Measurements from ENCODE around the gene MARCHF9. TPM values are rescaled to one million over a fixed set of nuclear protein-coding genes. Genes with fewer than 3 reads are reported as not detected.

Gene MARCHF9
- total RNA-seq, 1 experiment from 2014 or later, result 21.8 TPM

GRCh38 chr12:57717131-57717530 is 37.8 kb upstream of the MARCHF9 start (continued):
- TF ChIP-seq ZBTB33 (IDR thresholded peaks at IDR 0.05; ENCODE audit: extremely low read depth, insufficient replicate concordance, low read length), result no peak
- TF ChIP-seq SIN3A (IDR thresholded peaks at IDR 0.05; ENCODE audit: low read depth), result no peak
- no peak for TF ChIP-seq JUND (IDR thresholded peaks at IDR 0.05)

- CTCF ChIA-PET, result no interaction called here
- no peaks in the 10 kb centered on the region for H3K79me2 ChIP-seq (ENCODE audit: insufficient read depth, low read length)
- intact Hi-C loops (cut with micrococcal nuclease), result no loop called here
- H2AFZ ChIP-seq (ENCODE audit: low read depth, low read length, poor library complexity, severe bottlenecking), result no peak overlapping the region
- H3K27me3 ChIP-seq (ENCODE audit: insufficient read depth, low read length), result no peaks in the 10 kb centered on the region
- POLR2A ChIA-PET, result no interaction called here
- RAD21 ChIA-PET (ENCODE audit: low non-redundant PET in 1 of 2, low total read pairs in 2 of 2, uncharacterized antibody in 2 of 2, unreplicated experiment in 2 of 2), result no interaction called here
- H3K4me3 ChIP-seq (replicated peaks in 1 of 2; ENCODE audit: low read depth in 1 of 2, low read length in 2 of 2), result no peak overlapping the region
- H3K9me3 ChIP-seq (ENCODE audit: control insufficient read depth in 1 of 2, insufficient read depth in 1 of 2, low read depth in 1 of 2, low read length in 2 of 2), result no peaks in the 10 kb centered on the region
- no peaks in the 10 kb centered on the region for H4K20me1 ChIP-seq (ENCODE audit: insufficient read depth)
- DNase-seq (ENCODE audit: low read depth, low spot score), result no peak
- H3K4me1 ChIP-seq (ENCODE audit: control insufficient read depth in 1 of 2, insufficient read depth in 2 of 2, low read length in 2 of 2), result no peaks in the 10 kb centered on the region
- no peak overlapping the region for H3K27ac ChIP-seq (ENCODE audit: low read depth, low read length)
- no peaks in the 10 kb centered on the region for H3K9me2 ChIP-seq (ENCODE audit: insufficient read depth)
- BruUV-seq (replicated peaks), result no TSS peak
- no peak overlapping the region for H3K4me2 ChIP-seq (ENCODE audit: low read length)
- H3K9ac ChIP-seq (ENCODE audit: low read length), result no peak overlapping the region
- no peak for ATAC-seq
- peaks cover 3 to 15% of the 10 kb centered on the region in 2 experiments; a peak in 3 of 4 replicates for H3K36me3 ChIP-seq (ENCODE audit: control insufficient read depth in 1 of 2, insufficient read depth in 2 of 2, low read length in 2 of 2)
- no peak for TF ChIP-seq EGR1 (IDR thresholded peaks at IDR 0.05; ENCODE audit: low read depth)
Measured at GRCh38 chr12:57717846-57718640, 36.9 kb upstream of the MARCHF9 start.

Data from HCT116 (cell line).